Fibroblast of lung (primary cell): ENCODE measurements around the gene SUPT16H.

ENCODE experiments used
- EZH2 ChIP-seq: IDR thresholded peaks from 2 replicates; pipeline ENCODE4 v1.5.1; 2012; ENCODE audit warnings: low read length, control low read depth, mild to moderate bottlenecking; ENCODE audit errors: missing control alignments
- TF ChIP-seq, protein P1 (sequence below), 2 donors: IDR thresholded peaks in 1 of 2; conservative IDR thresholded peaks in 1 of 2; 1 replicate in 1 of 2; 2 replicates in 1 of 2; pipeline ENCODE4 v1.5.1; 2011 to 2012; ENCODE audit warnings: low read length in 2 of 2, control low read depth in 1 of 2, inconsistent platforms in 1 of 2, low read depth in 1 of 2, mild to moderate bottlenecking in 1 of 2

GRCh38 chr14:21302013-21302835 is 81.6 kb downstream of the SUPT16H start:
- TF ChIP-seq, protein P1, sequence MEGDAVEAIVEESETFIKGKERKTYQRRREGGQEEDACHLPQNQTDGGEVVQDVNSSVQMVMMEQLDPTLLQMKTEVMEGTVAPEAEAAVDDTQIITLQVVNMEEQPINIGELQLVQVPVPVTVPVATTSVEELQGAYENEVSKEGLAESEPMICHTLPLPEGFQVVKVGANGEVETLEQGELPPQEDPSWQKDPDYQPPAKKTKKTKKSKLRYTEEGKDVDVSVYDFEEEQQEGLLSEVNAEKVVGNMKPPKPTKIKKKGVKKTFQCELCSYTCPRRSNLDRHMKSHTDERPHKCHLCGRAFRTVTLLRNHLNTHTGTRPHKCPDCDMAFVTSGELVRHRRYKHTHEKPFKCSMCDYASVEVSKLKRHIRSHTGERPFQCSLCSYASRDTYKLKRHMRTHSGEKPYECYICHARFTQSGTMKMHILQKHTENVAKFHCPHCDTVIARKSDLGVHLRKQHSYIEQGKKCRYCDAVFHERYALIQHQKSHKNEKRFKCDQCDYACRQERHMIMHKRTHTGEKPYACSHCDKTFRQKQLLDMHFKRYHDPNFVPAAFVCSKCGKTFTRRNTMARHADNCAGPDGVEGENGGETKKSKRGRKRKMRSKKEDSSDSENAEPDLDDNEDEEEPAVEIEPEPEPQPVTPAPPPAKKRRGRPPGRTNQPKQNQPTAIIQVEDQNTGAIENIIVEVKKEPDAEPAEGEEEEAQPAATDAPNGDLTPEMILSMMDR (conservative IDR thresholded peaks at IDR 0.05 in 1 of 2, IDR thresholded peaks at IDR 0.05 in 1 of 2; ENCODE audit: low read depth in 1 of 2, low read length in 2 of 2), result no peak
- TF ChIP-seq EZH2, result no peak
